GM19240 (cell line): ENCODE results near the gene GATAD2B.
"Not testable (repeated sequence)": the region's sequence is repeated elsewhere in the genome, so short reads cannot be mapped to it uniquely, and the experiment has no call there.

Experiments
- DNase-seq: peaks from one replicate; pipeline ENCODE4 v3.0.0; 2011; ENCODE audit warnings: low spot score; ENCODE audit not compliant: insufficient read length

Gene GATAD2B

DNA sequence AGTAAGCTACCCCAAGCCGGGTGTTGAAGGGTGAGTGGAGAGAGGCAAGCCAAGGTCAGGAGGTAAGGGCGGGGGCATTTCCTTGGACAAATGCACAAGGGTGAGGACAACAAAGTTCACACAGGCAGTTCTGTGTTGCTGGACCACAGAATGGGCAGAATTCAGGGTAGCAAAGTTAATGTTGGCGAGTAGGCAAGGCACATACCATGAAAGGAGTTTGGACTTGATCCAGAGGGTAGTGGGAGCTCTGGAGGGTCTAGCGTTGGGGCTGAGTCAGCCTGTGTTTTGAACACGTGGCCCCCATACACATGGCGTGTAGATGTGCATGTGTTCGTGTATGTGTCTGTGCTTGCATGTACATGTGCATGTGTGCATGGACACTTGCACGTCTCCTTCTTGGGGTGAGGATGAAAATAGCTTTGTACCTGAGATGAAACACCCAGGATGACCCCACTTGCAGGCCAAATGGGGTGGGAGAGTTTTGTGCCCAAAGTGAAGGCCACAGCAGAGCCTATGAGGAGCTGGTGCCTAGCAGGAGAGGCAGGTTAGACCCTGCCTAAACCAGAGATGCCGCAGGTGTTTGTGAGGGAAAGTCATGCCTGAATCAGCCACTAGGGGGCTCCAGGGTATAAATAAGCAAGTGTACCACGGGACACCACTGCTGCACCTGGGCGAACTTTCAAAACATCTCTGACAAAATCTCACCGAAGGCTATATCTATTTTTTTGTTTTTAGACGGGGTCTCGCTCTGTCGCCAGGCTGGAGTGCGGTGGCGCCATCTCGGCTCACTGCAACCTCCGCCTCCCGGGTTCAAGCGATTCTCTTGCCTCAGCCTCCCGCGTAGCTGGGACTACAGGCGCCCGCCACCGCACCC is 125.7 kb downstream of the GATAD2B start:
- peak; percentile 73 for DNase-seq

DNA sequence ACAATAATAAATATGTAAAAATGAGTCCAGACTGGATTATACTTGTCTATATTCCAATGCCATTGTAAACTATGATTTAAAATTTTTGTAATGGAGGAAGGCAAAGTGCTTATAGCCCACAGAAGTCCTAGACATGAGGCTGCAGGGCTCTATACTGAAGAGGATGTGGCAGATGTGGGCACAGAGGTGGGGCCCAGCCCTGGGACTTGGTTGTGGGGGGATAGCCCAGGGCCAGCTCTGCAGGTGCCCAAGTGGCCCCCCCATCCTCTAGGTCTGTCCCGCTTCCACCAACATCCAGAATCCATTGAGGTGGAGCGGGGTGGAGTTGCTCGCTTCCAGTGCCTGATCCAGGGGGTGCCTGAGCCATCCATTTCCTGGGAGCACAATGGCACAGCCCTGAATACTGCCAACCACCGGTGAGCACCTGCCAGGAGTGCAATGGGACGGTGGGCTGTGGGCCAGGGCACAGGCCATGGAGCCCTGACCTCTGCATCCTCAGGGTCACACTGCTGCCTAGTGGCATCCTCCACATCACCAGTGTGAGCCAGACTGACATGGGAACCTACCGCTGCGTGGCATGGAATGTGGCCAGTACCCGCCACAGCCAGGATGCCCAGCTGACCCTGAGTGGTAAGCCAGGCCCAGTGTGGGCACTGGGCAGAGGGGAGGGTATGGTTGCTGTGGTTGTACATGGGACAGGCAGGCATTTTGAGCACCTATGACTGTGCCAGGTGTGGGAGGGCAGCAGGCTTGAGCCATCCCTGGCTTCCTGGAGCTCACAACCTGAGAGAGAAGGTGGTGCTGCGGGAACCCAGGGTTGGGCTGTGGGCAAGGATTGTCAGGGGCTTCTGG is 126.6 kb downstream of the GATAD2B start:
- DNase-seq, result no peak

DNA sequence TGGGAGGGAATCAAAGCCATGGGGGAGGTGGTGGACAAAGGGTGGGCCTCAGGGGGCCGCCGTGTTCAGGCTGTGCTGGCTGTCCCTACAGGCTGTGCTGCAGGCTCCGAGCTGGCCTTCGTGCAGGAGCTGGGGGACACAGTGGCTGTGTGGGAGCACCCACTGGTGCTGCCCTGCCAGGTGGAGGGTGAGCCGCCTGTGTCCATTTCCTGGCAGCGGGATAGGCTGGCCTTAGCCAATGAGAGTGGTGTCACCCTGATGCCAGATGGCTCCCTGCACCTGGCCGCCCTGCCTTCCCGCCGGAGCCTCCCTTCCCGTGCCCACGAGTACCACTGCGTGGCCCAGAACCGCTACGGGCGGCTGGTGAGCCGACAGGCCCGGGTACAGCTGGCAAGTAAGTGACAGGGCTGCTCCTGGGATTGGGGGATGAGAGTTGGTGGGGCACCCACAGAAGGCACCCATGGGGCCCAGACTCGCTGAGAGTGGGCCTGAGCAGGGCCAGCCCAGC is 127.4 kb downstream of the GATAD2B start:
- no peak for DNase-seq

DNA sequence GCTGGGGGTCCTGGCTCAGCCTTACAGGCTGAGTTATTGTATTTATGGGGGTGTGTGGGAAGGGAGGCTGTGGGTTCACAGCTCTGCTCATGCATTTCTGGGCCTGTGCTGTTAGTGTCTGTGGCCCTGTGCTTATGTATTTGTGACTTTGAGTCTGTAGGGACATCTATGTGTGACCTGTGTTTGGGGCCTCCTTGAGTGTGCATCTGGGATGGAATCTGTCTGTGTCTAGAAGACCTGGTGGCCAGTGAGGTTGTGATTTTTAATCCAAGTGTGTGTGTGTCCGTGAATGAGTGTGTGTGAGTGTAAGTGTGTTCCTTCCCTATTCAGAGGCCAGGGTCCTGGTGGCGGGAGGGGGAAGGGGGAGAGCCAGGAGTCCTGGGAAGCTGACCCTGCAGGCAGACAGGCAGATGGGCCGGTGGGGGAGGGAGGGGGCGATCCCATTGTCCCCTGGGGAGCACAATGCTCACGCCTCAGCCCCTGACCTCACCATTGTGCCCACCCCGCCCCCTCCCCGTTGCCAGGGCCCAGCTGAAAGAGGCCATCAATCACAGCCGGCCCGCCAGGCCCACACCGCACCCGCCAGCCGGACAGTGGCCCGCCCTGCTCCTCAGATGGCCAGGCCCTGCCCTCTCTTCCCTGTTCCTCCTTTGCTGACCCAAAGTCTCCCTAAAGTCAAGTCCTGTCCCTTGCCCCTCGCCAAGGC is 128.0 kb downstream of the GATAD2B start:
- DNase-seq, result no peak

DNA sequence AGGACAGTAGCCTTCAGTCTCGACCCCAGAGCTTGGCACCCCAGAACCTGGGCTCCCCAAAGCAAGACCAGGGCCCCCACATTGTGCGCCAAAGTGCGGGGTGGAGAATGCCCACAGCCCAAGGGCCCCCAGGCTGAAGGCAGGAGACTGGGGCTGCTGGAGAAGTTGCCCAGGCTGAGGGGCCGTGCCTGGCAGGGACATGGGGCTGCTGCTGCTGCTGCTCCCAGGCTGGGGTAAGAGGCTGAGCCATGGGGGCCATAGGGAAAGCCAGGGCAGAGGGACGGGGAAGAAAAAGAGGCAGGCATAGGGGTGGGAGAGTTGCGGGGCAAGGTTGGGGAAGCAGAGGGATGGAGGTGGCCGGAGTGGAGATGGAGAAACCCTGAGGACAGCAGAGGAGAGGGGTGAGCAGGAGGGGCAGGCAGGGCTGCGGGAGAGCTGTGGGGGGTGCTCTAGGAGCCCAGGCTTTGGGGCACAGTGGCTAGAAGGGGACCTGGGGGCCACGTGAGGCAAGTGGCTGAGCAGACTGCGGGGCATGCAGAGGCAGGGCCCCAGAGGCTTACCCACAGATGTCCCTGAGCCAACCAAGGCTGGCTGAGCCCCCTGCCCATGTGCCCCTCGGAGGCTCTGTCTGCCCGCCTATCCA is 128.7 kb downstream of the GATAD2B start:
- DNase-seq, result no peak

DNA sequence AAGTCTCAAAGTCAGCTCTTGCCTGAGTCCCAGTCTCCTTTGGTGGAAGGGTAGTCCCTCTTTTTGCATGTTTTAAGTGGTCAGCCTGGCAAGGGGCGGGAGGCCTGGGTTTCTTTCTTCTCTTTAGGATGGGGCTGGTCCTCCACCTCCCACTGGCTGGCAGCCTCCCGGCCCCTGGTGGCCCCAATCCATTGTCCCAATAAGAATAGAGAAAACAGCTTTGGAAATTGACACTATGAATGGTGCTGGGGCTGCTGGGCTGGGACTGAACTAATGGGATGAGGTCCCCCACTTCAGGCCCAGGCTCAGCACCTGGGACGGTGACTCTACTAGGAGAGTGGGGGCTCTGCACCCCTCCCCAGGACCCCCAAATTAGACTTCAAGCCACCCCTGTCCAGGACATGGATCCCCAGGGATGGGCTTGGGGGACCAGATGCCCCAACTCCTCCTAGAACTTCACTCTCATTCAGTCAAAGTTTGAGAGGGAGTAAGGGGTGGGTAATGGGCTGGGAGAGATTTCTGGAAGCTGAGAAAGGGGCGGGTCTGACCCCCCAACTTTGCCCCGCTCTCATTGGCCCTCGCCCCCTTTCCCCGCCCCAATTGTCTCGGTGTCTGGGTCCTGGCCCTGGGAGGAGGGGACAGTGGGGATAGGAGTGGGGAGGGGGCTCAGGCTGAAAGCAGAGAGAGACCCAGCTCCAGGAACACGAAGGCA is 129.4 kb downstream of the GATAD2B start:
- no peak for DNase-seq

DNA sequence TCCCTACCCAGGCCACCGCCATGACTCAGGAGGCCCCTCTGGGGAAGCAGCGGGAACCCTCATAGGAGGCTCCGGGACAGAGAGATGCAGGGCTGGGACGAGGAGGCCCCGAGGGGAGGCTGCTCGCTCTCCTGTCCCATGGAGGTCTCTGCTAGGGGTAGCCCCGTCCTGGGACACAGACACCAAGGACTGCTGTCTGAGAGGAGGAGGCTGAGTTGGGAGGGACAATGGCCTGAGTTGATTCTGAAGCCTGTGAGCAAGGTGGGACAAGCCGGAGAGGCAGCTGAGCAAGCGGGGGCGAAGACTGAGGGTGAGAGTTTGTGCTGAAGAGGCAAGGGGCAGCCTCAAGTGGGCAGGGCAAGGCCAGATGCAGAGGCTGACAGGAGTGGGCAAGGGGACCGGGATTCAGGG is 130.1 kb downstream of the GATAD2B start:
- no peak for DNase-seq

DNA sequence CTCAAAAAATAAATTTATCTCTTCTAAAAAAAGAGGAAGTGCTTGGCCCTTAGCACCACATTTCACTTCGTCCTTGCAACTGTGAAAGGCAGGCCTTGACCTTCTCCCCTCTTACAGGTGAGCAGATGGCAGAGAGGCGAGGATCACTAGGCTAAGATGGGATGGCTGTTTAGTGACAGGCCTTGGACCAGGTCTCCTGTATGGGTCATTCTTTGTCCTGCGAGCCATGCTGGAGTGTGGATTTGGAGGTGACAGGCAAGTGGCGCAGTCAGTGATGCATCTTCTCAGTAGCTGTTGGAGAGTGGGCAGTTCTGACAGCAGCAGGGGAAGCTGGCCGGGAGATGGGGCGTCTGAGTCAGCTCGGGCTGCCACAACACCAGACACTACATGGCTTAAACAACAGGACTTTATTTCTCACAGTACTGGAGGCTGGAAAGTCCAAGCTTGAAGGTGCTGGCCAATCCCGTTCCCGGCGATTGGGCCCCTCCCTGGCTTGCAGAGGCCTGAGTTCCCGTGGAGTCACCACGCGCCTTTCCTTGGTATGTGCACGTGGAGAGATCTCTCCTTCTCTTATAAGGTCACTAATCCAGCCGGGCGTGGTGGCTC is 131.0 kb downstream of the GATAD2B start:
- DNase-seq, result peak; percentile 26

DNA sequence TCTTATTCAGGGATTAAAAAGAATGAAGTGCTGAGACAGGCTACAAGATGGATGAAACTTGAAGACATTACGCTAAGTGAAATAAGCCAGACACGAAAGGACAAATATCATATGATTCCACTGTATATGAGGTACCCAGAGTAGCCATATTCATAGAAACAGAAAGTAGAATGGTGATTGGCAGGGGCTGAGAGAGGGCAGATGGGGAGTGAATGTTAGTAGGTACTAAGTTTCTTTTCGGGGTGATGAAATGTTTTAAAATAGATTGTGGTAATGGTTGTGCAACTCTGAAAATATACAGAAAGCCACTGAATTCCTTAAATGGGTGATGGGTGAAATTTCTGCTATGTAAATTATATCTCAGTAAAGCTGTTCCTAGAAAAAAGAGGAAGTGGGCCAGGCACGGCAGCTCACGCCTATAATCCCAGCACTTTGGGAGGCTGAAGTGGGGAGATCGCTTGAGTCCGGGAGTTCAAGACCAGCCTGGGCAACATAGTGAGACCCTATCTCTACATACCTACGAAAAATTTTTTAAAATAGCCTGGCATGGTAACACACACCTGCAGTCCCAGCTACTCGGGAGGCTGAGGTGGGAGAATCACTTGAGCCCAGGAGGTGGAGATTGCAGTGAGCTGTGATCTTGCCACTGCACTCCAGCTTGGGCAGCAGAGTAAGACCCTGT is 131.7 kb downstream of the GATAD2B start:
- DNase-seq, result peak; percentile 82

DNA sequence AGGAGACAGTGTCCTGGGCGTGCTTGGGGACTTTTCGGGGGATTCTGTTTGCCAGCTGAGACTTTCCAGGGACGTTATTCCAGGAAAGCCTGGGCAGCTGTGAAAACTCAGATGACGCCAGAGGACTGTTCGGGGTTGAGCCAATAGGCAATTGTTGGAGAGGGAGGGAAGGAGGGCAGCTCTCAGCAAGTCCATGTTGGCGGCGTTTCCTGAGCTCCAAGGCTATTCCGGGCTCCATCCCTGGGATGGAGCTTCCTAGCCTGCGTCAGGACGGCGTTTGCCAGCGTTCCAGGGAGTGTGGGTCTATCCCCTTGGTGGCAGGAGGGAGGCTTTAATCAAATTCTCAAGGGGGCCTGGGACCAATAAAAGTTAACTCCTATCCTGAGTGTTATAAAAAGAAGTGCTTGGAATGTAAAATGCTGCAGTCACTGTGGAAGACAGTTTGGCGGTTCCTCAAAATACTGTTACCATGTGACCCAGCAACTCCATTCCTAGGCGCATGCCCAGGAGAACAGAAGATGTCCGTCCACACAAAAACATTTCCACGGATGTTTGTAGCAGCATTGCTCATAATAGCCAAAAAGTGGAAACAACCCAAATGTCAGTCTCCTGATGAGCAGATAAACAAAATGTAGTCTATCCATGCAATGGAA is 132.3 kb downstream of the GATAD2B start:
- no peak for DNase-seq

DNA sequence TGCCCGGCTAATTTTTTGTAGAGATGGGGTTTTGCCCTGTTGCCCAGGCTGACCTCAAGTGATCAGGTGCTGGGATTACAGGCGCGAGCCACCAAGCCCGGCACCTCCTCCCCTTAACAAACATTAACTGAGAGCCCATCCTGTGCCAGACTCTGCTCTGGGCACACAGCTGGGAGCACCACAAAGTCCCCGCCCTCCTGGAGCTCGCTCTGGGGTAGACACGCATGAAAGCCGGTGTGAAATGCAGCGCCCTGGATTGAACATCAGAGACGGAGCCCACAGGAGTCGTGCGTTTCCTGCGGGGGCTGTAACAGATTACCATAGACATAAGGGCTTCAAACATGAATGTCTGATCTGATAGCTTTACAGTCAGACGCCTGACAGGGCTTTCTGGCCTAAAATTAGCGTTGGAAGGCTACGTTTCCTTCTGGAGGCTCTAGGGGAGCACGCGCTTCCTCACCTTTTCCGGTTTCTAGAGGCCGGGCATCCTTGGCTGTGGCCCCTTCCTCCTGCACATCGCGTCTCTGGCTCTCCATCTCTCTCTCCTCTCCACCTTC is 133.2 kb downstream of the GATAD2B start:
- DNase-seq, result no peak

DNA sequence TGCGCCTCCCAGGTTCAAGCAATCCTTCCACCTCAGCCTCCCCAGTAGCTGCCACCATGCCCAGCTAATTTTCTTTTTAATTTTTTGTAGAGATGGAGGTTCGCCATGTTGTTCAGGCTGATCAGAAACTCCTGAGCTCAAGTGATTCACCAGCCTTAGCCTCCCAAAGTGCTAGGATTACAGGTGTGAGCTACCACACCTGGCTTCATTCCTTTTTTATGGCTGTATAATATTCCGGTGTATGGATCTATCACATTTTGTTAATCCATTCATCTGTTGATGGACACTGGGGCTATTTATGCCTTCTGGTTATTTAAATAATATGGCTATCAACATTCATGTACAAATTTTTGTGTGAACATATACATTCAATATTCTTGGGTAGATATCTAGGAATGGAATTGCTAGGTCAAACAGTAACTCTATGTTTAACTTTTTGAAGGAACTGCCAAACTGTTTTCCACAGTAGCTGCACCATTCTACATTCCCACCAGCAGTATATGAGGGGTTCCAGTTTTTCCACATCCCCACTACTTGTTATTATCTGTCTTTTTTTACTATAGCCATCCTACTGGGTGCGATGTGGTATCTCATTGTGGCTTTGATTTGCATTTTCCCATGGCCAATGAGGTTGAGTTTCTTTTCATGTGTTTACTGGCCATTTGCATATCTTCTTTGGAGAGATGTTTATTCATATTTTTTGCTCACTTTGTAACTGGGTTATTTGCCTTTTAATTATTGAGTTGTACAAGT is 136.6 kb downstream of the GATAD2B start:
- no peak for DNase-seq

DNA sequence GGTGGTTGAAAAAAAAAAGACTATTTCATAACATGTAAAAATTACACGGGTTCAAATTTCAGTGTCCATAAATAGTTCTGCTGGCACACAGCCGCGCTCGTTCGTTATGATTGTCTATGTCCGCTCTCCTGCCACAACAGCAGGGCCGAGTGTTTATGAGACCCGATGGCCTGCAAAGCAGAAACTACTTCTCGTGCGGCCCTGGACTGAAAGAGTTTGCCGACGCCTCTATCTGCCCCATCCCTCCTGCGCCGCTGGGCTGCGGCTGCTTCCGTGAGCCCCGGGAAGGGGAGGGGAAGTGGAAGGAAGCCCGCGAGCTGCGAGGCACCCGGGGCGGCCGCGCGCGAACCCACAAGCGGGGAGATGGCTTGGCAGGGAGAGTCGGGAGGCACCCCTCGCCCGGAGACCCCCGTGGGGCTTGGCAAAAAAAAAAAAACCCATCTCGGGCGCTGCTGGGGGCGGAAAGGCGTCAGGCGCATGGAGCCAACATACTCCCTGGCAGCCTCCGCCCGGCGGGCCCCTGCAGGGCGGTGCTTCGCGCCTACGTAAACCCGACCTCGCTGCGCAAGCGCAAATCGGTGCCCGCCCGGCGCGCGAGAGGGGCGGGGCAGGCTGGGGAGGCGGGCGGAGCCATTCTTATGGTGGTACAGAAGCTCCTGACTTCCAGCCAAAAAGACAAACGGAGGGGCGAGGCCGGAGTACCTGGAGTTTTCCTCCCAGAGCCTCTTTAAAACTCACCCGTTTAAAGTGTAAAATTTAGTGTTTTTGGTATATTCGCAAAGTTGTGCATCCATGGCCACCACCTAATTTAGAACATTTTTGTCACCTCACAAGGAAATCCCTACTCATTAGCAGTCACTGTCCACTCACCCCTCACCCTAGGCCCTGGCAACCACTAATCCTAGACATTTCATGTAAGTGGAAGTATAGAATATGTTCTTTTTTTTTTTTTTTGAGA is 139.3 kb downstream of the GATAD2B start:
- DNase-seq, result peak; percentile 76

DNA sequence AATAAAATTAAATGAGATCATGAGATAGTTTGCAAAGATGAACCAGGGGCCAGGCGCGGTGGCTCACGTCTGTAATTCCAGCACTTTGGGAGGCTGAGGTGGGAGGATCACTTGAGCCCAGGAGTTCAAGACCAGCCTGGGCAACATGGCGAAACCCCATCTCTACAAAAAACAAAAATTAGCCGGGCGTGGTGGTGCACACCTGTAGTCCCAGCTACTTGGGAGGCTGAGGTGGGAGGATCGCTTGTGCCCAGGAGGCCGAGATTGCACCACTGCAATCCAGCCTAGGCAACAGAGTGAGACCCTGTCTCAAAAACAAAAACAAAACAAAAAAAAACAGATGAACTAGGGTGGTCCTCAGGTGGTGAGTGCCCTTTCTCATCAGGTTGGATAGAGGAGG is 140.1 kb downstream of the GATAD2B start:
- DNase-seq, result not testable (repeated sequence)

DNA sequence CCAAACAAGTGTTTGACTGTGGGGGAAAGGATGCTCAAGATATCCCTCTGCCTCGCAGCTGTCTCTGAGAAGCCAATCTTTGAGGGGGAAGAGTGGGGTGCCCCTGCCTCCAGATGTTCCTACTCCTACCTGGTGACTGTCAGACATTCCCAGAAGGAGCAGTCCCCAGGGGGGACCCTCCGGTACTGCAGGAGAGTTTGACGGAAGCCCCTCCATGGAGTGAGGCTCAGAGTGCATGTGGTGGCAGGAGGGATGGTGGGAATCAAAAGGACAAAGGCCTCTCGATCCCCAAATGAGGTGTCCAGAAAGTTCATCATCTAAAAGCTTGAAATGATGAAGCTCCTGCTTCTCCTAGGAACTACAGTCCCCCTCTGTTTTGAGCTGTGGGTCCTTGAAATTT is 142.2 kb downstream of the GATAD2B start:
- DNase-seq, result no peak

DNA sequence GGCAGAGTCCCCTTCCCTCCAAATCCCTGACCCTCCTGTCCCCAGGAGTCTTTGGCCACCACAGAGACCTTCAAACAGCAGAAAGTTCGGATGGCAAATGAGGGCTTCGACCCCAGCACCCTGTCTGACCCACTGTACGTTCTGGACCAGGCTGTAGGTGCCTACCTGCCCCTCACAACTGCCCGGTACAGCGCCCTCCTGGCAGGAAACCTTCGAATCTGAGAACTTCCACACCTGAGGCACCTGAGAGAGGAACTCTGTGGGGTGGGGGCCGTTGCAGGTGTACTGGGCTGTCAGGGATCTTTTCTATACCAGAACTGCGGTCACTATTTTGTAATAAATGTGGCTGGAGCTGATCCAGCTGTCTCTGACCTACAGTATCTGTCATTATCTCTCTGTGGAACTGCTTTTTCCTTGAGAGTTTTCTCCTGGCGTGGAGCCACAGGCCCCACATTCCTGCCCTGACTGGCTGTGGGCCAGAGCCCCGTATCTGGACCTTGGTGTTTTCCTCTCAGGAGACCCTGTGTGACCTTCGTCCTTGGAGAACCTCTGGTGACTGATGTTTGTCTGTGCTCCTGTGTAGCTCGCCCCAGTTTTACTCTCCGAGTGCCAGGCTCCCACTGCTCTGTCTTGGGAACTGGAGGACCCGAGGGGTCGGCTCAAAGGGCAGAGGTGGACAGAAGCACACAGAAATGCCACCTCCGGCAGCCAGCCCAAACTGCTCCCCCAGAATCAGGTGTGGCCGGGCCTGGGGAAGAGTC is 142.8 kb downstream of the GATAD2B start:
- no peak for DNase-seq
